ENCODE measurements around the gene SEL1L3.
"Not testable (repeated sequence)": the region's sequence is repeated elsewhere in the genome, so short reads cannot be mapped to it uniquely, and the experiment has no call there.

Gene SEL1L3

GRCh38 chr4:25862411-25863346, at the start of gene SEL1L3:
SEL1L3 (minus strand) TSS chr4:25862988; CDS start chr4:25862836, 152 bp downstream.
- H3K4me3 ChIP-seq (ENCODE audit: control insufficient read depth, low read depth, low read length): peak within 1 kb of the TSS; percentile 53
- no peak for DNase-seq (ENCODE audit: low read depth)
- TF ChIP-seq CTCF (conservative IDR thresholded peaks at IDR 0.05; ENCODE audit: control insufficient read depth, insufficient read depth, low read depth, low read length): no peak

GRCh38 chr4:25911356-25911755, 48.6 kb upstream of the SEL1L3 start:
- no peak for TF ChIP-seq CTCF (conservative IDR thresholded peaks at IDR 0.05; ENCODE audit: control insufficient read depth, insufficient read depth, low read depth, low read length)
- no peak overlapping the region for H3K4me3 ChIP-seq (ENCODE audit: control insufficient read depth, low read depth, low read length)
- DNase-seq (ENCODE audit: low read depth): no peak

GRCh38 chr4:25908491-25908901, 45.7 kb upstream of the SEL1L3 start:
- H3K4me3 ChIP-seq (ENCODE audit: control insufficient read depth, low read depth, low read length): no peak overlapping the region
- no peak for TF ChIP-seq CTCF (conservative IDR thresholded peaks at IDR 0.05; ENCODE audit: control insufficient read depth, insufficient read depth, low read depth, low read length)
- DNase-seq (ENCODE audit: low read depth): peak; percentile 99

- H3K4me3 ChIP-seq (ENCODE audit: control insufficient read depth, low read depth, low read length); DNase-seq (ENCODE audit: low read depth): not testable (repeated sequence)
Observed at GRCh38 chr4:25906113-25906512, 43.3 kb upstream of the SEL1L3 start.

- no peak for TF ChIP-seq CTCF (conservative IDR thresholded peaks at IDR 0.05; ENCODE audit: control insufficient read depth, insufficient read depth, low read depth, low read length)
- no peak for DNase-seq (ENCODE audit: low read depth)
- no peak overlapping the region for H3K4me3 ChIP-seq (ENCODE audit: control insufficient read depth, low read depth, low read length)
Observed at GRCh38 chr4:25905371-25905770, 42.6 kb upstream of the SEL1L3 start.

GRCh38 chr4:25904748-25905082, 41.9 kb upstream of the SEL1L3 start:
- TF ChIP-seq CTCF (conservative IDR thresholded peaks at IDR 0.05; ENCODE audit: control insufficient read depth, insufficient read depth, low read depth, low read length): no peak
- DNase-seq (ENCODE audit: low read depth): no peak
- H3K4me3 ChIP-seq (ENCODE audit: control insufficient read depth, low read depth, low read length): no peak overlapping the region

GRCh38 chr4:25903900-25904747, 41.3 kb upstream of the SEL1L3 start:
- no peak for TF ChIP-seq CTCF (conservative IDR thresholded peaks at IDR 0.05; ENCODE audit: control insufficient read depth, insufficient read depth, low read depth, low read length)
- DNase-seq (ENCODE audit: low read depth): no peak
- H3K4me3 ChIP-seq (ENCODE audit: control insufficient read depth, low read depth, low read length): no peak overlapping the region

All from fibroblast of mammary gland (primary cell).